ENCODE results near the gene P3H4.
"Not testable (repeated sequence)": the region's sequence is repeated elsewhere in the genome, so short reads cannot be mapped to it uniquely, and the experiment has no call there.

P3H4 gene

GRCh38 chr17:41792845-41793783 is 18.6 kb downstream of the P3H4 start:
- DNase-seq, result no peak

GRCh38 chr17:41787021-41787418 is 24.7 kb downstream of the P3H4 start:
- no peak for DNase-seq

- peak; percentile 98 for DNase-seq
Observed at GRCh38 chr17:41786227-41787020, 25.3 kb downstream of the P3H4 start, which contains the start of gene JUP. JUP (minus strand) TSS chr17:41786711; CDS start chr17:41771854, 14,857 bp downstream.

GRCh38 chr17:41785859-41786226 is 25.9 kb downstream of the P3H4 start:
- DNase-seq, result no peak

- no peak for DNase-seq
Observed at GRCh38 chr17:41785091-41785858, 26.5 kb downstream of the P3H4 start.

- DNase-seq, result no peak
Observed at GRCh38 chr17:41784207-41784744, 27.5 kb downstream of the P3H4 start.

GRCh38 chr17:41782142-41782541 is 29.6 kb downstream of the P3H4 start:
- DNase-seq, result no peak

- no peak for DNase-seq
Observed at GRCh38 chr17:41781404-41782110, 30.2 kb downstream of the P3H4 start.

GRCh38 chr17:41779954-41780353 is 31.8 kb downstream of the P3H4 start:
- no peak for DNase-seq

- DNase-seq, result peak; percentile 22
Observed at GRCh38 chr17:41777574-41778188, 34.1 kb downstream of the P3H4 start.

GRCh38 chr17:41777157-41777573 is 34.6 kb downstream of the P3H4 start:
- DNase-seq, result no peak

GRCh38 chr17:41776262-41776900 is 35.4 kb downstream of the P3H4 start:
- not testable (repeated sequence) for DNase-seq

GRCh38 chr17:41775394-41776226 is 36.1 kb downstream of the P3H4 start:
- DNase-seq, result no peak

- DNase-seq, result no peak
Observed at GRCh38 chr17:41773731-41774193, 38.0 kb downstream of the P3H4 start.

- peak; percentile 70 for DNase-seq
Observed at GRCh38 chr17:41773190-41773588, 38.6 kb downstream of the P3H4 start.

GRCh38 chr17:41772586-41773189 is 39.1 kb downstream of the P3H4 start:
- DNase-seq, result no peak

GRCh38 chr17:41772218-41772585 is 39.5 kb downstream of the P3H4 start:
- DNase-seq, result no peak

- DNase-seq, result no peak
Observed at GRCh38 chr17:41771389-41772206, 40.2 kb downstream of the P3H4 start.

GRCh38 chr17:41769985-41770384 is 41.8 kb downstream of the P3H4 start:
- DNase-seq, result no peak

Data from NCI-H2171 (cell line).